ENCODE measurements around the gene MRAS. TPM values are rescaled to one million over a fixed set of nuclear protein-coding genes. Genes with fewer than 3 reads are reported as not detected.

MRAS gene
- 40.2 and 50.6 TPM in 2 replicates for total RNA-seq

GRCh38 chr3:138347960-138348753 is at the start of gene MRAS:
MRAS (plus strand) TSS chr3:138348579; CDS start chr3:138372884, 24,305 bp downstream.

GRCh38 chr3:138329127-138329983 is 19.0 kb upstream of the MRAS start, which contains the start of gene NME9:
NME9 (minus strand) TSS chr3:138329851; CDS start chr3:138329335, 516 bp downstream.

DNA sequence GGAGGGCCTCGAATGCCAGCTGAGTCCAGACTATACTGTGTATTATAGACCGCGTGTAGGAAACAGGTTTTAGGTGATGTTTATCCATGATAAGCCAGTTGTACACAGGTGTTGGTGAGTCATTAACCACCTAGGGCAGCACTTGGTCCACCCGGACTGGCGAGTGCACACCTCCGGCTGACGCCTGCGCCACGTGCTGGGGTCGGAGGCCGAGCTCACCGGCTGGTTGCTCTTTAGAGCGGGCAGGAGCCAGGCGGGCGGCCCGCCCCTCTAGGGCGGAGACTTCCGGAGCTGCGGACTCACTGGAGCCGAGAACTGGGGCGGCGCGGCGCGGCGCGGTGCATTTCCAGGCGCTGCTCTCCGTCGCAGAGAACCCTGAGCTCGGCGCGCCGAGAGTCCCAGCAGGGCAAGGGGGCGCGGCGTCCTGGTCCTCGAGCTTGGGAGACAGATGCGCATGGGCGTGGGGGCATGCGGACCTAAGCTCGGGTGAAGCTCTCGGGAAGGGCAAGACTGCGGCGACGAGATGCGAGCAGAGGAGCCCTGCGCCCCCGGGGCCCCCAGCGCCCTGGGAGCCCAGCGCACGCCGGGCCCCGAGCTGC is 86.0 kb downstream of the MRAS start, which contains the start of gene ESYT3:
ESYT3 (plus strand) TSS at position 341 of the 599 bp plus-strand sequence; CDS start at position 524, 183 bp downstream.

Other genes with a start within 250 kb of the MRAS start
- 13.0 and 16.9 TPM in 2 replicates for gene DZIP1L, start 233.0 kb upstream of the MRAS start, total RNA-seq
- not detected in 2 replicates for gene A4GNT, start 216.2 kb upstream of the MRAS start, total RNA-seq
- gene DBR1, start 173.7 kb upstream of the MRAS start, total RNA-seq, result 8.9 and 11.7 TPM in 2 replicates
- 22.4 and 32.4 TPM in 2 replicates for gene ARMC8, start 161.3 kb upstream of the MRAS start, total RNA-seq
- gene NME9, start 18.7 kb upstream of the MRAS start, total RNA-seq, result 1.1 TPM in 1 of 2 replicates, not detected in the other
- gene ESYT3, start 86.0 kb downstream of the MRAS start, total RNA-seq, result 1.5 and 1.6 TPM in 2 replicates
- 7.9 and 9.5 TPM in 2 replicates for gene CEP70, start 245.7 kb downstream of the MRAS start, total RNA-seq

Data from mesangial cell (primary cell).